Mucosa of descending colon (tissue), 3 donors: ENCODE data around the gene TGM4. TPM values are rescaled to one million over a fixed set of nuclear protein-coding genes. Genes with fewer than 3 reads are reported as not detected.
A peak's percentile ranks its signal among the peaks of the same experiment; 100 is the strongest.

Source experiments
- ATAC-seq: fragments of 200-7000 bp; cut with Tn5 transposase; one replicate; pipeline ENCODE4 v1.9.1; 2020; ENCODE audit warnings: mild to moderate bottlenecking, moderate library complexity
- DNase-seq, 3 donors: peaks; one replicate each; pipeline ENCODE4 v3.0.0-alpha.2; 2020
- H3K36me3 ChIP-seq: fragments of 200-600 bp; one replicate; pipeline ENCODE4 v1.8.0; 2021; ENCODE audit warnings: low read depth, mild to moderate bottlenecking
- H3K4me1 ChIP-seq: fragments of 200-600 bp; one replicate; pipeline ENCODE4 v1.8.0; 2021; ENCODE audit warnings: low read depth, mild to moderate bottlenecking
- H3K4me3 ChIP-seq: fragments of 200-600 bp; one replicate; pipeline ENCODE4 v1.8.0; 2021; ENCODE audit warnings: mild to moderate bottlenecking
- H3K9me3 ChIP-seq: fragments of 200-600 bp; one replicate; pipeline ENCODE4 v1.8.0; 2021; ENCODE audit warnings: mild to moderate bottlenecking
- CTCF ChIP-seq: fragments of 200-600 bp; IDR thresholded peaks from one replicate; pipeline ENCODE4 v1.8.0; 2022; ENCODE audit warnings: antibody characterized with exemption, mild to moderate bottlenecking
- intact Hi-C, 2 donors: fragments of 100-400 bp; cut with DNase I in 1 of 2; cut with micrococcal nuclease in 1 of 2; formaldehyde crosslinking; loops; one replicate each; pipeline versions ENCODE4 v1.11.0 to v1.11.1; 2022; cut with DNase I, micrococcal nuclease
- total RNA-seq, 3 donors: library from RNA; stranded (reverse); fragmentation: NEBNext Ultra II Directional in 2 of 3; extraction: Animal tissue kit (Norgen Biotek cat#: 25700) in 2 of 3; gene quantifications; one replicate each; pipeline versions ENCODE4 v1.2.1 to v1.2.4, GENCODE V29; 2021 to 2023
- donor health status: DM: no; HTN: no; CAD: no; lungs with moderate emphysema.
- donor health status: DM: no; HTN: no; CAD: no.
- donor health status: DM: no; HTN: yes; CAD: no.

The TGM4 gene
- total RNA-seq, 3 donors from 2014 or later: not detected

- H3K9me3 ChIP-seq: peaks cover 11% of the 10 kb centered on the region
- intact Hi-C loops: no loop called here
- H3K36me3 ChIP-seq: no peaks in the 10 kb centered on the region
- no peak overlapping the region for H3K4me3 ChIP-seq
- no peak for ATAC-seq
- TF ChIP-seq CTCF: no peak
- DNase-seq: no peak
- peaks cover 7% of the 10 kb centered on the region for H3K4me1 ChIP-seq
These were observed 14.3 kb upstream of the TGM4 start for GRCh38 chr3:44860117-44860516.

GRCh38 chr3:44861412-44862225 lies 12.8 kb upstream of the TGM4 start, which contains the start of gene TMEM42:
Gene TMEM42, plus strand, starts transcription at chr3:44861912. Its CDS starts 13 bp downstream, at chr3:44861925.
- intact Hi-C loops: no loop called here
- ATAC-seq (peak; percentile 99), DNase-seq (peak; percentile 91 to 93 (median 92))
- H3K4me3 ChIP-seq: peak within 1 kb of the TSS; percentile 51
- peaks cover 7% of the 10 kb centered on the region for H3K4me1 ChIP-seq
- H3K36me3 ChIP-seq: no peaks in the 10 kb centered on the region
- no peak for TF ChIP-seq CTCF
- peaks cover 3% of the 10 kb centered on the region for H3K9me3 ChIP-seq

GRCh38 chr3:44862226-44862637 lies 12.2 kb upstream of the TGM4 start:
- H3K4me3 ChIP-seq: peak overlapping the region; percentile 51
- H3K36me3 ChIP-seq: no peaks in the 10 kb centered on the region
- TF ChIP-seq CTCF: no peak
- H3K9me3 ChIP-seq: no peaks in the 10 kb centered on the region
- DNase-seq (no peak), ATAC-seq (peak; percentile 13)
- intact Hi-C loops: no loop called here
- peaks cover 7% of the 10 kb centered on the region for H3K4me1 ChIP-seq

- Histone ChIP-seq H3K4me1 (peaks cover 14% of the 10 kb centered on the region), H3K9me3 (no peaks in the 10 kb centered on the region), H3K4me3 (no peak overlapping the region), H3K36me3 (no peaks in the 10 kb centered on the region)
- no peak for TF ChIP-seq CTCF
- DNase-seq (no peak), ATAC-seq (no peak)
- intact Hi-C loops: no loop called here
These were observed 9.0 kb upstream of the TGM4 start for GRCh38 chr3:44865272-44866035.

GRCh38 chr3:44867421-44868111 lies 6.8 kb upstream of the TGM4 start:
- Histone ChIP-seq H3K9me3 (no peaks in the 10 kb centered on the region), H3K36me3 (no peaks in the 10 kb centered on the region), H3K4me1 (peaks cover 15% of the 10 kb centered on the region), H3K4me3 (no peak overlapping the region)
- no peak for TF ChIP-seq CTCF
- intact Hi-C loops: no loop called here
- DNase-seq: no peak
- ATAC-seq: no peak
